Measurements from ENCODE around the gene FAM83E. TPM values are rescaled to one million over a fixed set of nuclear protein-coding genes. Genes with fewer than 3 reads are reported as not detected.

The FAM83E gene
- total and polyA plus RNA-seq, 10 of the 15 experiments (the other 5 are each of a cell fraction or from before 2014, with no cell fraction given) = 0.14 to 2.5 (median 0.33) TPM; not detected in 4

GRCh38 chr19:48646001-48646721 lies 31.3 kb upstream of the FAM83E start, which contains the start of gene CA11 (continued):
- TF ChIP-seq ZNF687 (IDR thresholded peaks at IDR 0.05) (no peak), SMAD5 (IDR thresholded peaks at IDR 0.05; ENCODE audit: low read depth) (no peak), ASH2L (IDR thresholded peaks at IDR 0.05; ENCODE audit: borderline replicate concordance, low read depth) (no peak), TAF1 (IDR thresholded peaks at IDR 0.05; ENCODE audit: borderline replicate concordance, low read depth, low read length) (no peak), BHLHE40 (IDR thresholded peaks at IDR 0.05; ENCODE audit: borderline replicate concordance in 1 of 2, low read depth in 2 of 2, low read length in 1 of 2) (peak in 1 of 2 experiments; percentile 54; a peak in 2 of 4 replicates), TBL1XR1 (IDR thresholded peaks at IDR 0.05; ENCODE audit: low read depth, low read length) (no peak), MYB (IDR thresholded peaks at IDR 0.05; ENCODE audit: borderline replicate concordance, low read depth, low read length) (no peak), MTA3 (IDR thresholded peaks at IDR 0.05; ENCODE audit: borderline replicate concordance, low read length) (no peak), RAD21 (IDR thresholded peaks at IDR 0.05; ENCODE audit: insufficient read depth, low read depth, low read length) (peak; percentile 97), ZNF622 (IDR thresholded peaks at IDR 0.05) (no peak), MLLT1 (IDR thresholded peaks at IDR 0.05) (no peak), MEF2A (IDR thresholded peaks at IDR 0.05; ENCODE audit: insufficient read depth, low read depth, low read length) (0 out of 2 replicates have a peak, but pooled peaks have one; percentile 48), WRNIP1 (IDR thresholded peaks at IDR 0.05; ENCODE audit: borderline replicate concordance, low read depth, low read length) (peak; percentile 100), KAT2A (conservative IDR thresholded peaks at IDR 0.05; ENCODE audit: control insufficient read depth, low read depth, low read length) (no peak), SRF (IDR thresholded peaks at IDR 0.05; ENCODE audit: low read depth in 2 of 2, low read length in 2 of 2) (0 out of 4 replicates have a peak, but pooled peaks of 1 of the 2 experiments have one; percentile 48), HCFC1 (IDR thresholded peaks at IDR 0.05; ENCODE audit: low read length) (no peak; the same call in 1 of the 2 replicates), ZNF274 (IDR thresholded peaks at IDR 0.05; ENCODE audit: insufficient read depth, insufficient read length) (no peak), CEBPZ (IDR thresholded peaks at IDR 0.05; ENCODE audit: low read depth, low read length) (no peak), ETV6 (conservative IDR thresholded peaks at IDR 0.05 in 1 of 2, IDR thresholded peaks at IDR 0.05 in 1 of 2; ENCODE audit: borderline replicate concordance in 1 of 2, low read depth in 1 of 2) (no peak), BRCA1 (IDR thresholded peaks at IDR 0.05; ENCODE audit: low read depth, low read length) (no peak)

Measured in GM12878 (cell line).